Ishikawa (cell line): Measurements from ENCODE around the gene POR.

Experiments used
- CEBPB ChIP-seq: IDR thresholded peaks from 2 replicates; pipeline ENCODE4 v1.6.1; 2012
- CREB1 ChIP-seq: IDR thresholded peaks from 2 replicates; pipeline ENCODE4 v1.6.1; 2012; ENCODE audit warnings: low read depth
- EGR1 ChIP-seq: IDR thresholded peaks from 2 replicates; pipeline ENCODE4 v1.6.1; 2012
- EP300 ChIP-seq: IDR thresholded peaks from 2 replicates; pipeline ENCODE4 v1.6.1; 2012; ENCODE audit warnings: borderline replicate concordance
- FOXM1 ChIP-seq: IDR thresholded peaks from 2 replicates; pipeline ENCODE4 v1.6.1; 2012; ENCODE audit warnings: low read depth, borderline replicate concordance
- NFIC ChIP-seq: IDR thresholded peaks from 2 replicates; pipeline ENCODE4 v1.6.1; 2012
- RAD21 ChIP-seq: IDR thresholded peaks from 2 replicates; pipeline ENCODE4 v1.6.1; 2012; ENCODE audit warnings: low read depth
- TAF1 ChIP-seq: IDR thresholded peaks from 2 replicates; pipeline ENCODE4 v1.6.1; 2012; ENCODE audit warnings: low read depth, mild to moderate bottlenecking
- TCF12 ChIP-seq: IDR thresholded peaks from 2 replicates; pipeline ENCODE4 v1.6.1; 2012; ENCODE audit warnings: low read depth
- TEAD4 ChIP-seq: IDR thresholded peaks from 2 replicates; pipeline ENCODE4 v1.6.1; 2012
- USF1 ChIP-seq: IDR thresholded peaks from 2 replicates; pipeline ENCODE4 v1.6.1; 2012
- YY1 ChIP-seq: IDR thresholded peaks from 2 replicates; pipeline ENCODE4 v1.6.1; 2012; ENCODE audit warnings: low read depth
- ZBTB7A ChIP-seq: IDR thresholded peaks from 2 replicates; pipeline ENCODE4 v1.6.1; 2012; ENCODE audit warnings: low read depth
- TF ChIP-seq, protein P1 (sequence below): IDR thresholded peaks from 2 replicates; pipeline ENCODE4 v1.6.1; 2012
- TF ChIP-seq, protein P2 (sequence below): IDR thresholded peaks from 2 replicates; pipeline ENCODE4 v1.6.1; 2012; ENCODE audit warnings: low read depth, mild to moderate bottlenecking

POR gene

DNA sequence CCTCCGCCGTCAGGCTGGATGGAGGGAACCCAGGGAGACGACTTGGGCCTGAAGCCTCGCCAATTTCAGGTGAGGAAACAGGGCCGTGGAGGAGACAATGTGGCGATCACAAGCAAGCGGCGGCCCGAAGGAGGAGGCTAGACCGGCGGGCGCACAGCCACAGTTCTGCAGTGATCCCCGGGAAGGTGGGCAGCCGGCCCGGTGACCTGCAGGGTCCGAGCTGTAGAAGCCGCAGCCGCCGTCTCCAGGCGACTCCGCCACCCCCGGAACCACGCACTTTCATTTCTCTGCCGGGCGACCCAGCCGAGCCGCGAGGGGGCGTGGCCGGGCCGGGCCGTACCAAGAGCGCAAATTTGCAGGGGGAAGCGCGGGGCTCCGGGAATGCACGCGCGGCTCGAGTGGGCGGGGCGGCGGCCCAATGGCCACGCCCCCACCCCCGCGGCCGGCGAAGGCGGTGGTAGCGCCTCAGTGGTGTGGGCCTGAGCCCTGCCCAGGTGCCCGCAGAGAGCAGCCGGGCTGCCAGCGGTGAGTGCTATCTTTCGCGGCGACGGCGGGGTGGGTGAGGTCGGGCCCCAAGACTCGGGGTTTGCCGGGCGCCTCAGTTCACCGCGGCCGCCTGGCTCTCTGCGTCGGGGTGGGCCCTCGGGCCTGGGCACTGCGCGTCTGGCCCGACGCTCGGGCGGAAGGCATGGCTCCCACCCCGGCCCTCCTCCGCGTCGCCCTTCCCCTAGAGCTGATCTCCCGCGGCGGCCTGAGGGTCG lies at the start of gene POR:
Gene POR (plus strand): TSS at position 501 of the 761 bp plus-strand sequence. CDS start 38,847 bp downstream, outside the sequence.
- TF ChIP-seq ZBTB7A (no peak), TEAD4 (peak; percentile 77), CREB1 (no peak), CEBPB (no peak), TCF12 (peak; percentile 60), FOXM1 (no peak), YY1 (peak; percentile 64), NFIC (peak; percentile 52; the same call in 1 of the 2 replicates), EGR1 (peak; percentile 60; the same call in 1 of the 2 replicates), USF1 (no peak; the same call in 1 of the 2 replicates), RAD21 (no peak; the same call in 1 of the 2 replicates), EP300 (peak; percentile 78), TAF1 (peak; percentile 98)
- TF ChIP-seq, protein P1, sequence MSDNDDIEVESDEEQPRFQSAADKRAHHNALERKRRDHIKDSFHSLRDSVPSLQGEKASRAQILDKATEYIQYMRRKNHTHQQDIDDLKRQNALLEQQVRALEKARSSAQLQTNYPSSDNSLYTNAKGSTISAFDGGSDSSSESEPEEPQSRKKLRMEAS = peak; percentile 45; the same call in 1 of the 2 replicates
- TF ChIP-seq, protein P2, sequence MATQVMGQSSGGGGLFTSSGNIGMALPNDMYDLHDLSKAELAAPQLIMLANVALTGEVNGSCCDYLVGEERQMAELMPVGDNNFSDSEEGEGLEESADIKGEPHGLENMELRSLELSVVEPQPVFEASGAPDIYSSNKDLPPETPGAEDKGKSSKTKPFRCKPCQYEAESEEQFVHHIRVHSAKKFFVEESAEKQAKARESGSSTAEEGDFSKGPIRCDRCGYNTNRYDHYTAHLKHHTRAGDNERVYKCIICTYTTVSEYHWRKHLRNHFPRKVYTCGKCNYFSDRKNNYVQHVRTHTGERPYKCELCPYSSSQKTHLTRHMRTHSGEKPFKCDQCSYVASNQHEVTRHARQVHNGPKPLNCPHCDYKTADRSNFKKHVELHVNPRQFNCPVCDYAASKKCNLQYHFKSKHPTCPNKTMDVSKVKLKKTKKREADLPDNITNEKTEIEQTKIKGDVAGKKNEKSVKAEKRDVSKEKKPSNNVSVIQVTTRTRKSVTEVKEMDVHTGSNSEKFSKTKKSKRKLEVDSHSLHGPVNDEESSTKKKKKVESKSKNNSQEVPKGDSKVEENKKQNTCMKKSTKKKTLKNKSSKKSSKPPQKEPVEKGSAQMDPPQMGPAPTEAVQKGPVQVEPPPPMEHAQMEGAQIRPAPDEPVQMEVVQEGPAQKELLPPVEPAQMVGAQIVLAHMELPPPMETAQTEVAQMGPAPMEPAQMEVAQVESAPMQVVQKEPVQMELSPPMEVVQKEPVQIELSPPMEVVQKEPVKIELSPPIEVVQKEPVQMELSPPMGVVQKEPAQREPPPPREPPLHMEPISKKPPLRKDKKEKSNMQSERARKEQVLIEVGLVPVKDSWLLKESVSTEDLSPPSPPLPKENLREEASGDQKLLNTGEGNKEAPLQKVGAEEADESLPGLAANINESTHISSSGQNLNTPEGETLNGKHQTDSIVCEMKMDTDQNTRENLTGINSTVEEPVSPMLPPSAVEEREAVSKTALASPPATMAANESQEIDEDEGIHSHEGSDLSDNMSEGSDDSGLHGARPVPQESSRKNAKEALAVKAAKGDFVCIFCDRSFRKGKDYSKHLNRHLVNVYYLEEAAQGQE = no peak

GRCh38 chr7:75866114-75866488 lies 48.9 kb upstream of the POR start:
- no peak for TF ChIP-seq EGR1
- TF ChIP-seq, protein P2 = no peak
- no peak for TF ChIP-seq RAD21

DNA sequence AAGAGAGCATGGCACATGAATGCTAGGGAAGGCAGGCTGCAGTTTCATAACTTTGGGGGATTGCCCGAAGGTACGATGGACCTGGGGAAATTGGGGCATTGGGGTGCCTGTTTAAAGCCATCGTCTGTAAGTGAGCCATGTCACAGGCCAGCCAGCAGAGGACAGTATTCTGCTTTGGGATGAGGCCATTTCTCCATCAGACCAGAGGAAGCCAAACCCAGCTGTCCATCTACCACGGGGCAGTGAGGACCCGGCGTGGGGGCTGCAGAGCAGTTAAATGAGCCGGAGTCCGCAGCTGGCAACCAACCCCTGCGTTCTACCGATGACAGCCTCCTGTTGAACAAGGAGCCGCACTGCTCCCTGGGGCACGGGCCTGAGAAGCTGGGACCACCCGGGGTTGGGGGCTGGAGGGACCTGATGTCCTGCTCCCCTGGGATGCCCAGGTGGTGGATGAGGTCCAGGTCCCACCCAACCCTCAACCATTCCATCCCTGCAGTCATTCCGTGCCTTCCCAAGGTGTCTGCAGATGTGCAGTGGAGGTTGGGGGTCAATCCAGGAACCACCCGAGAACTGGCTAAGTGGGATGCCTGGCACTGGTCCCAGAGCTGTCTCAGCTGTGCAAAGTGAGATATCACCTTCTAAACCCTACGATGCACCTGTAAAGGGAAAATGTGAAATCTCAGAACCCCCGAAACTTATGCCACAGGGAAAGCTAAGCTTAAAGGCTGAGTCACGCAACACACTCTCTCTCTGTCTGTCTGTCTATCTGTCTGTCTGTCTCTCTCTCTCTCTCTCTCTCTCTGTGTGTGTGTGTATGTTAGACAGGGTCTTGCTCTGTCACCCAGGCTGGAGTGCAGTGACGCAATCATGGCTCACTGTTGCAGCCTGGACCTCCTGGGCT lies 48.2 kb upstream of the POR start:
- TF ChIP-seq, protein P1 = no peak
- TF ChIP-seq, protein P2 = no peak
- TF ChIP-seq RAD21 = peak; percentile 99
- peak; percentile 75 for TF ChIP-seq CEBPB
- 0 out of 2 replicates have a peak, but pooled peaks have one; percentile 70 for TF ChIP-seq ZBTB7A
- TF ChIP-seq EP300 = no peak
- no peak for TF ChIP-seq NFIC

- no peak for TF ChIP-seq CEBPB
- no peak for TF ChIP-seq ZBTB7A
- TF ChIP-seq RAD21 = no peak
- TF ChIP-seq TEAD4 = no peak
- TF ChIP-seq TAF1 = no peak
- TF ChIP-seq USF1 = no peak
- TF ChIP-seq CREB1 = no peak
Measured at GRCh38 chr7:75867390-75867717, 47.6 kb upstream of the POR start.
